Activated CD8-positive, alpha-beta memory T cell treated with anti-CD3 and anti-CD28 coated beads for 36 hours (primary cell): ENCODE results near the gene SPATA2L. TPM values are rescaled to one million over a fixed set of nuclear protein-coding genes. Genes with fewer than 3 reads are reported as not detected.

Source experiments
- CTCF ChIA-PET: fragments of 350-600 bp; sonication (Branson Sonifier 250); formaldehyde crosslinking; loops from one replicate; lab custom pipeline; 2021; ENCODE audit warnings: antibody characterized with exemption; lab: Charles Lee
- POLR2A ChIA-PET: fragments of 350-600 bp; sonication (Branson Sonifier 250); formaldehyde crosslinking; loops from one replicate; lab custom pipeline; 2021; ENCODE audit warnings: antibody characterized with exemption; lab: Charles Lee
- total RNA-seq, 2 experiments: library from RNA; stranded (reverse); gene quantifications; one replicate each; pipeline ENCODE4 v1.2.3, GENCODE V29; 2021

Gene SPATA2L
- total RNA-seq, 2 experiments from 2014 or later = 7.4 to 7.9 TPM

DNA sequence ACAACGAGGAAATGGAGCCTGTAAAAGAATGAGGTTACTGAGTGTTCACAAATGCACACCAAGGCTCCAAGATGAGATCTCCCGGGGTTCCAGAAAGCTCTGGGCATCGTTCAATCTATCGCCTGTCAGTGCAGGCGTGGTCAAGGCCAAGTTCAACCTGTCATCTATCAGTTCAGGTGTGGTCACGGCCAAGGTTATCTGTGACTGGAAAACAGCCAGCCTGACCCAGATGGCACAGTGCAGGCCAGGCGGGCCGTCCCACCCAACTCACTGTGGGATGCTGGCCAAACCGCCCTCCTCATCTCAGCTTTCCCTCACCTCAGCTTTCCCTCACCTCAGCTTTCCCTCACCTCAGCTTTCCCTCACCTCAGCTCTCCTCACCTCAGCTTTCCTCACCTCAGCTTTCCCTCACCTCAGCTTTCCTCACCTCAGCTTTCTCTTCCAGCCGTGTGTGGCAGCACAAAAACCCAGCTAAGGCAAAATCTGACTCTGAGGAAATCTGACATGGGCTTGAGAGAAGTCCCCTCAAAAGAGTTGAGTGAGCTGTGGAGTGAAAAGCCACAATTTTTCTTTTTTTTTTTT is 46.4 kb downstream of the SPATA2L start:
- ChIA-PET POLR2A (interaction anchor here (0.6 kb wide), 1 partner anchor 170 kb away, joined by 5 read pairs; no protein-coding TSS in a partner anchor), CTCF (no interaction called here)

DNA sequence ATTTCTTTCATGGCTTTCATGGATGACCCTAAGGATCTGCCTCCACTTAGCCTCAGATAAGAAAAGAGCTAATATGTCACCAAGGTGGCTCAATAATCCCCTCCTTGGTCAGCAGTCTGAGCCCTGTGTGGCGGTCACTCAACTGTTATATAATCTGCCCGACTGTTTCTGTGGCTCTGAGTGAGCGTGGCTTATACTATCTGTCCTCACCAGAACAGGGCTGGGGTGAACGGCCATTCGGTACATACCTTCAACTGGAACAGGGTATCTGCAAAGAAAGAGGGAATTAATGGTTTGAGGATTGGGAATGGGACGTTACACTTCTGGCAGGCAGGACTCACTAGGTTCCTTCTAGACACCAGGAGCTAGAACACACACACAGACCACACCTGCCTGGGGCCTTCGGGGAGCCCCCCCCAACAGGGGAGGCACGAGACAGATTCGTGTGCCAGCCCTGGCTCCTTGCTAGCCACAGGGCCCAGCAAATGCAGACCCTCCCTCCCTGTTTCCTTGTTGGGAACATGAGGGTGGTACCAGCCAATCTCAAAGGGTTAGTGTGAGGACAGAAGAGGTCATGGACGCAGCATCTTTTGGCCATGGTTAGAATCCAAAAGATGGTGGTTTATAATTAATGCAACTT is 47.7 kb downstream of the SPATA2L start:
- POLR2A ChIA-PET = no interaction called here
- CTCF ChIA-PET = interaction anchor here (0.7 kb wide), 1 partner anchor 88 kb away, joined by 3 read pairs; no protein-coding TSS in a partner anchor

DNA sequence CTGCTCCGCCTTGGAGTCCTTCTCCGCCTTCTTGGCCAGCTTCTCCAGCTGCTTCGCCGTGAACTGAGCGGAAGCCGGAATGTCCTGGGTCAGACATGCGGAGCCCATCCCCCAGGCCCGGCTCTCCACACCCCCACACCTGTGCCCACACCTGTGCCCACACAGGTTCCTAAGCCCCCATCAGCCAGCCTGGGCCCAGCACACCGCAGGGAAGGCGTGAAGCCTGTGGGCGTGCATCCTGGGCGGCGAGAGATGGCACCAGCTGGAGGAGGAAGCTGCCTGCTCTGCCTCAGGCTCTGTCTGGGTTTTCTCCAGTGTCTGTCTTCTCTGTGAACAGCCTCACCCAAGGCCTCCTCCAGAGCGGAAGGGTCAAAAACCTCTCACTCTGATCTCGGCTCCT is 49.9 kb downstream of the SPATA2L start:
- CTCF ChIA-PET = interaction anchor here (0.8 kb wide), 1 partner anchor 15 kb away, joined by 3 read pairs; no protein-coding TSS in a partner anchor
- POLR2A ChIA-PET = no interaction called here

DNA sequence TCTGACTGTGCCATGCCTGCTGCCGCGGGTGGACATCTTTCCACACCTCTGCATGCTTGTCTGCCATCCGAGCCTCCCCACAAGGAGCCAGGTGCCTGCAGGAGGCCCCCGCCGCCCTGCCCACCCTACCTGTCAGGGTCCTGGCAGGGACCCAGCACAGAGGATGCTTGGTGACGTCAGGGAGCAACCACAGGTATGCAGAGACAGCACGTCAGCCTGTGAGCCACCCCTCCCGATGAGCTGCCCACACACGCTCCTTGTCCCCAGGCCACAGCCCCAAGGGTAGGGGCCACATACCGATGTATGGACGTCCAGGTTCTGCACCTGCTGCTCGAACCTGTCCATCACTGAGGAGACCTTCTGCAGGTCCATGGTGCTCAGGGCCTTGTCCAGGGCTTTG is 54.6 kb downstream of the SPATA2L start:
- POLR2A ChIA-PET = no interaction called here
- CTCF ChIA-PET = no interaction called here

Other genes starting within 250 kb of the SPATA2L start
- gene ANKRD11, start 211.1 kb downstream of the SPATA2L start, total RNA-seq = 100 to 1,000 TPM; 152 to 159 TPM
- 10 to 100 TPM; 71.9 to 79.6 TPM for gene SPG7, start 193.3 kb downstream of the SPATA2L start, total RNA-seq
- gene RPL13, start 141.0 kb downstream of the SPATA2L start, total RNA-seq = 1,000 to 10,000 TPM; 2,645 to 2,648 TPM
- gene CPNE7, start 125.9 kb downstream of the SPATA2L start, total RNA-seq = 1 to 10 TPM; 5.6 to 7.0 TPM
- not detected for gene DPEP1, start 88.1 kb downstream of the SPATA2L start, total RNA-seq
- gene CHMP1A, start 44.0 kb downstream of the SPATA2L start, total RNA-seq = 10 to 100 TPM; 80.5 to 80.8 TPM
- 10 to 100 TPM; 13.7 to 14.4 TPM for gene SPATA33, start 43.9 kb downstream of the SPATA2L start, total RNA-seq
- gene CDK10, start 15.0 kb downstream of the SPATA2L start, total RNA-seq = 10 to 100 TPM; 89.7 to 93.2 TPM
- gene VPS9D1, start 19.2 kb upstream of the SPATA2L start, total RNA-seq = 1 to 10 TPM; 2.0 to 2.6 TPM
- gene ZNF276, start 19.8 kb upstream of the SPATA2L start, total RNA-seq = 10 to 100 TPM; 28.7 to 28.9 TPM
- 100 to 1,000 TPM; 112 to 116 TPM for gene FANCA, start 114.9 kb upstream of the SPATA2L start, total RNA-seq
- gene SPIRE2, start 126.8 kb upstream of the SPATA2L start, total RNA-seq = under 1 TPM; 0.57 to 0.78 TPM
- gene TCF25, start 171.9 kb upstream of the SPATA2L start, total RNA-seq = 100 to 1,000 TPM; 146 to 153 TPM
- 1 to 10 TPM; 1.6 to 1.8 TPM for gene MC1R, start 217.2 kb upstream of the SPATA2L start, total RNA-seq
- under 1 TPM; 0.31 to 0.91 TPM for gene TUBB3, start 221.6 kb upstream of the SPATA2L start, total RNA-seq
- gene DEF8, start 247.1 kb upstream of the SPATA2L start, total RNA-seq = 10 to 100 TPM; 38.0 to 40.7 TPM